Measurements from ENCODE around the gene SEC23B.

DNA sequence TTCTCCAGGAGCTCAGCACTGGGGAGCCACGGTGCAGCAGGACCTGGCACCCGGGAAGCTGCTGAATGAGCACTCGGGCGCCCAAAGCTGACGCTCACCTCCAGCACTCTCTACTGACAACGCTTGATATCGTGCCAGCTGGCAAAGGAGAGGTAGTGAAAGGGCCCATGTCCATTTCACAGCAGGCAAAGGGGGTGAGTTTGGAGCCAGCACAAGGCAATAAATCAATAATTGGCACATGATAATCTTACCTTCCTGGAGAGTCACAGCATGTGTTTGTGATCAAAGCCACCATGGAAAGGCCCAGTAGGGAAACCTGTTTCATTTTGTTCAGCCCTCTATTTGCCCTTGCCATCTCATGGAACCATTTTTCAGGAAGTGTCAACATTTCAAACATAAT, 36.2 kb downstream of the SEC23B start:
- TF ChIP-seq, protein P1, sequence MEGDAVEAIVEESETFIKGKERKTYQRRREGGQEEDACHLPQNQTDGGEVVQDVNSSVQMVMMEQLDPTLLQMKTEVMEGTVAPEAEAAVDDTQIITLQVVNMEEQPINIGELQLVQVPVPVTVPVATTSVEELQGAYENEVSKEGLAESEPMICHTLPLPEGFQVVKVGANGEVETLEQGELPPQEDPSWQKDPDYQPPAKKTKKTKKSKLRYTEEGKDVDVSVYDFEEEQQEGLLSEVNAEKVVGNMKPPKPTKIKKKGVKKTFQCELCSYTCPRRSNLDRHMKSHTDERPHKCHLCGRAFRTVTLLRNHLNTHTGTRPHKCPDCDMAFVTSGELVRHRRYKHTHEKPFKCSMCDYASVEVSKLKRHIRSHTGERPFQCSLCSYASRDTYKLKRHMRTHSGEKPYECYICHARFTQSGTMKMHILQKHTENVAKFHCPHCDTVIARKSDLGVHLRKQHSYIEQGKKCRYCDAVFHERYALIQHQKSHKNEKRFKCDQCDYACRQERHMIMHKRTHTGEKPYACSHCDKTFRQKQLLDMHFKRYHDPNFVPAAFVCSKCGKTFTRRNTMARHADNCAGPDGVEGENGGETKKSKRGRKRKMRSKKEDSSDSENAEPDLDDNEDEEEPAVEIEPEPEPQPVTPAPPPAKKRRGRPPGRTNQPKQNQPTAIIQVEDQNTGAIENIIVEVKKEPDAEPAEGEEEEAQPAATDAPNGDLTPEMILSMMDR (IDR thresholded peaks at IDR 0.05; ENCODE audit: extremely low read depth in 1 of 2, insufficient read depth in 1 of 2, low read depth in 1 of 2, low read length in 2 of 2): no peak
- no peak for TF ChIP-seq FOS (IDR thresholded peaks at IDR 0.05; ENCODE audit: borderline replicate concordance, insufficient read depth, low read length)
- TF ChIP-seq POLR2AphosphoS5 (IDR thresholded peaks at IDR 0.05; ENCODE audit: insufficient read depth, low read depth, low read length): no peak
- no peak for TF ChIP-seq POLR2A (IDR thresholded peaks at IDR 0.05; ENCODE audit: low read depth, low read length)
- TF ChIP-seq, protein P2, sequence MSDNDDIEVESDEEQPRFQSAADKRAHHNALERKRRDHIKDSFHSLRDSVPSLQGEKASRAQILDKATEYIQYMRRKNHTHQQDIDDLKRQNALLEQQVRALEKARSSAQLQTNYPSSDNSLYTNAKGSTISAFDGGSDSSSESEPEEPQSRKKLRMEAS (IDR thresholded peaks at IDR 0.05; ENCODE audit: insufficient read depth, insufficient read length): no peak
- no peak for TF ChIP-seq EZH2 (IDR thresholded peaks at IDR 0.05; ENCODE audit: borderline replicate concordance, low read depth, low read length, severe bottlenecking)
- no peak for TF ChIP-seq JUN (IDR thresholded peaks at IDR 0.05; ENCODE audit: borderline replicate concordance, insufficient read depth, insufficient read length, low read depth)
- TF ChIP-seq GATA2 (IDR thresholded peaks at IDR 0.05; ENCODE audit: insufficient read depth, insufficient read length, low read depth, low read length): no peak

Data from endothelial cell of umbilical vein (primary cell).